Neuronal stem cell (in vitro differentiated cells): ENCODE data around the gene HAND2.
A peak's percentile ranks its signal among the peaks of the same experiment; 100 is the strongest.

Experiments used
- DNase-seq: peaks from one replicate; pipeline ENCODE4 v3.0.0-alpha.2; 2013; ENCODE audit warnings: low spot score
- H2AFZ ChIP-seq: one replicate; pipeline ENCODE4 v1.6.1; 2013; ENCODE audit warnings: mild to moderate bottlenecking, low read length, inconsistent platforms
- H2AK5ac ChIP-seq: 2 replicates; pipeline ENCODE4 v1.6.1; 2013; ENCODE audit warnings: low read depth, mild to moderate bottlenecking, inconsistent platforms, low read length, moderate library complexity, mixed read lengths
- H2BK120ac ChIP-seq: 2 replicates; pipeline ENCODE4 v1.6.1; 2013; ENCODE audit warnings: low read depth, mild to moderate bottlenecking, inconsistent platforms, low read length, moderate library complexity, mixed read lengths
- H2BK12ac ChIP-seq: one replicate; pipeline ENCODE4 v1.6.1; 2013; ENCODE audit warnings: low read length, inconsistent platforms
- H2BK15ac ChIP-seq: 2 replicates; pipeline ENCODE4 v1.6.1; 2013; ENCODE audit warnings: mild to moderate bottlenecking, low read length, inconsistent platforms, mixed read lengths
- H2BK5ac ChIP-seq: one replicate; pipeline ENCODE4 v1.6.1; 2013; ENCODE audit warnings: inconsistent platforms, mild to moderate bottlenecking, low read length, moderate library complexity
- H3K14ac ChIP-seq: one replicate; pipeline ENCODE4 v1.6.1; 2013; ENCODE audit warnings: low read length, inconsistent platforms
- H3K18ac ChIP-seq: 2 replicates; pipeline ENCODE4 v1.6.1; 2013; ENCODE audit warnings: low read length, inconsistent platforms
- H3K23ac ChIP-seq: 2 replicates; pipeline ENCODE4 v1.6.1; 2013; ENCODE audit warnings: low read depth, mild to moderate bottlenecking, mixed read lengths, low read length, inconsistent platforms; ENCODE audit not compliant: poor library complexity
- H3K27ac ChIP-seq: replicated peaks from 3 replicates; pipeline ENCODE4 v1.5.1; 2013; ENCODE audit warnings: low read length, inconsistent platforms
- H3K27me3 ChIP-seq, 3 experiments: 2 replicates each; pipeline ENCODE4 v1.6.1; 2013; ENCODE audit warnings: low read length in 3 of 3, mild to moderate bottlenecking in 2 of 3, inconsistent platforms in 1 of 3, low read depth in 1 of 3, mixed read lengths in 1 of 3, moderate library complexity in 1 of 3; ENCODE audit not compliant: control insufficient read depth in 3 of 3, insufficient read depth in 3 of 3
- H3K36me3 ChIP-seq, 2 donors: replicated peaks in 1 of 2; 2 replicates each; pipeline ENCODE4 v1.6.1; 2013; ENCODE audit warnings: low read length in 2 of 2; ENCODE audit not compliant: control insufficient read depth in 2 of 2, insufficient read depth in 2 of 2
- H3K4ac ChIP-seq: 2 replicates; pipeline ENCODE4 v1.6.1; 2013; ENCODE audit warnings: inconsistent platforms, mild to moderate bottlenecking, low read length, moderate library complexity
- H3K4me1 ChIP-seq, 2 donors: 1 replicate in 1 of 2; 2 replicates in 1 of 2; pipeline ENCODE4 v1.6.1; 2013; ENCODE audit warnings: low read length in 2 of 2, low read depth in 1 of 2; ENCODE audit not compliant: control insufficient read depth in 2 of 2, insufficient read depth in 1 of 2
- H3K4me2 ChIP-seq: one replicate; pipeline ENCODE4 v1.6.1; 2013; ENCODE audit warnings: mild to moderate bottlenecking, low read length, inconsistent platforms; ENCODE audit not compliant: insufficient read depth, poor library complexity, severe bottlenecking
- H3K4me3 ChIP-seq, 2 donors: 2 replicates each; pipeline ENCODE4 v1.5.1; 2013; ENCODE audit warnings: low read length in 2 of 2, mild to moderate bottlenecking in 2 of 2, inconsistent platforms in 1 of 2, moderate library complexity in 1 of 2
- H3K79me1 ChIP-seq: one replicate; pipeline ENCODE4 v1.6.1; 2013; ENCODE audit warnings: low read depth, mild to moderate bottlenecking, inconsistent platforms, low read length, moderate library complexity
- H3K9ac ChIP-seq: one replicate; pipeline ENCODE4 v1.6.1; 2013; ENCODE audit warnings: mild to moderate bottlenecking, low read depth, low read length, inconsistent platforms; ENCODE audit not compliant: poor library complexity
- H3K9me3 ChIP-seq, 2 donors: replicated peaks in 1 of 2; 2 replicates each; pipeline versions ENCODE3 to v1.6.1; 2013; ENCODE audit warnings: low read length in 2 of 2, mild to moderate bottlenecking in 2 of 2, inconsistent platforms in 1 of 2, low read depth in 1 of 2, mixed read lengths in 1 of 2, moderate library complexity in 1 of 2; ENCODE audit not compliant: control insufficient read depth in 2 of 2, insufficient read depth in 1 of 2
- H4K8ac ChIP-seq: one replicate; pipeline ENCODE4 v1.6.1; 2013; ENCODE audit warnings: low read depth, mild to moderate bottlenecking, inconsistent platforms, low read length, moderate library complexity
- H4K91ac ChIP-seq: one replicate; pipeline ENCODE4 v1.6.1; 2013; ENCODE audit warnings: low read length, low read depth, mild to moderate bottlenecking, inconsistent platforms; ENCODE audit not compliant: poor library complexity
- WGBS, 2 donors: extraction: QIAGEN DNeasy Blood & Tissue Kit; methylation state at CpG; one replicate each; pipeline ENCODE4 v1.1.7; 2013; ENCODE audit warnings: missing lambda C conversion rate in 2 of 2, mixed read lengths in 1 of 2; ENCODE audit not compliant: insufficient read length in 2 of 2, insufficient replicate concordance in 1 of 2; ENCODE audit errors: extremely low coverage in 2 of 2; 5-methylcytosine and 5-hydroxymethylcytosine counted together

Gene HAND2

GRCh38 chr4:173528378-173529321 is 1.4 kb downstream of the HAND2 start:
- no CpG with 5 or more reads among the region's 75 CpGs for WGBS, 2 donors
- Histone ChIP-seq H4K8ac (no peak overlapping the region), H3K4me2 (peak overlapping the region; percentile 68), H3K9ac (no peak overlapping the region), H3K4me1 (peaks cover 0 to 3% of the 10 kb centered on the region in 2 donors), H3K27ac (no peak overlapping the region), H3K36me3 (no peaks in the 10 kb centered on the region), H3K27me3 (peaks cover 70 to 97% (median 96%) of the 10 kb centered on the region in 3 experiments), H3K14ac (peak overlapping the region; percentile 12), H3K4me3 (peak overlapping the region in 1 of 2 donors; percentile 52), H3K79me1 (no peaks in the 10 kb centered on the region), H3K18ac (peak overlapping the region; percentile 55), H3K4ac (no peak overlapping the region), H2BK5ac (no peak overlapping the region), H4K91ac (no peak overlapping the region), H3K23ac (no peak overlapping the region), H2AFZ (peak overlapping the region; percentile 80), H2BK15ac (no peak overlapping the region), H2BK120ac (no peak overlapping the region), H2BK12ac (no peak overlapping the region), H2AK5ac (no peak overlapping the region), H3K9me3 (peaks cover 3 to 7% of the 10 kb centered on the region in 2 donors)
- DNase-seq = peak; percentile 45

GRCh38 chr4:173527103-173527891 is 2.7 kb downstream of the HAND2 start:
- DNase-seq = no peak
- H3K36me3 ChIP-seq = no peaks in the 10 kb centered on the region
- no peak overlapping the region for H2BK120ac ChIP-seq
- H3K4me1 ChIP-seq = peaks cover 0 to 6% of the 10 kb centered on the region in 2 donors
- no peak overlapping the region for H2BK15ac ChIP-seq
- H3K14ac ChIP-seq = no peak overlapping the region
- no peak overlapping the region for H4K8ac ChIP-seq
- peaks cover 0 to 1% of the 10 kb centered on the region in 2 donors for H3K9me3 ChIP-seq
- peaks cover 76 to 97% (median 96%) of the 10 kb centered on the region in 3 experiments for H3K27me3 ChIP-seq
- no peak overlapping the region for H3K18ac ChIP-seq
- H2BK5ac ChIP-seq = no peak overlapping the region
- H2AK5ac ChIP-seq = no peak overlapping the region
- no peak overlapping the region for H3K9ac ChIP-seq
- no CpG with 5 or more reads among the region's 42 CpGs for WGBS, 2 donors
- no peak overlapping the region for H3K27ac ChIP-seq
- peak overlapping the region; percentile 59 for H2AFZ ChIP-seq
- no peaks in the 10 kb centered on the region for H3K79me1 ChIP-seq
- no peak overlapping the region for H3K4ac ChIP-seq
- H3K4me2 ChIP-seq = no peak overlapping the region
- H3K4me3 ChIP-seq = no peak overlapping the region
- H2BK12ac ChIP-seq = no peak overlapping the region
- H4K91ac ChIP-seq = no peak overlapping the region
- no peak overlapping the region for H3K23ac ChIP-seq

GRCh38 chr4:173526724-173527102 is 3.3 kb downstream of the HAND2 start:
- H3K27ac ChIP-seq = no peak overlapping the region
- H2BK120ac ChIP-seq = no peak overlapping the region
- H2BK15ac ChIP-seq = no peak overlapping the region
- peaks cover 74 to 97% (median 96%) of the 10 kb centered on the region in 3 experiments for H3K27me3 ChIP-seq
- H3K4me1 ChIP-seq = peaks cover 3 to 6% of the 10 kb centered on the region in 2 donors
- peaks cover 0 to 1% of the 10 kb centered on the region in 2 donors for H3K9me3 ChIP-seq
- H3K36me3 ChIP-seq = no peaks in the 10 kb centered on the region
- no peaks in the 10 kb centered on the region for H3K79me1 ChIP-seq
- H4K8ac ChIP-seq = no peak overlapping the region
- no peak overlapping the region for H3K9ac ChIP-seq
- no peak overlapping the region for H2AFZ ChIP-seq
- no peak overlapping the region for H3K23ac ChIP-seq
- no peak overlapping the region for H4K91ac ChIP-seq
- H3K4me3 ChIP-seq = no peak overlapping the region
- no peak for DNase-seq
- H3K18ac ChIP-seq = no peak overlapping the region
- no peak overlapping the region for H2AK5ac ChIP-seq
- WGBS, 2 donors = no CpG with 5 or more reads among the region's 13 CpGs
- H2BK12ac ChIP-seq = no peak overlapping the region
- H2BK5ac ChIP-seq = no peak overlapping the region
- no peak overlapping the region for H3K4me2 ChIP-seq
- H3K14ac ChIP-seq = no peak overlapping the region
- H3K4ac ChIP-seq = no peak overlapping the region

GRCh38 chr4:173526027-173526482 is 4.0 kb downstream of the HAND2 start:
- no peak overlapping the region for H3K9ac ChIP-seq
- no peak overlapping the region for H3K23ac ChIP-seq
- H3K9me3 ChIP-seq = peaks cover 0 to 1% of the 10 kb centered on the region in 2 donors
- H3K36me3 ChIP-seq = no peaks in the 10 kb centered on the region
- no peak overlapping the region for H3K4me2 ChIP-seq
- H3K4me1 ChIP-seq = peaks cover 4 to 8% of the 10 kb centered on the region in 2 donors
- H3K79me1 ChIP-seq = no peaks in the 10 kb centered on the region
- no peak overlapping the region for H2AK5ac ChIP-seq
- H3K18ac ChIP-seq = no peak overlapping the region
- no peak overlapping the region for H4K8ac ChIP-seq
- H2BK5ac ChIP-seq = no peak overlapping the region
- H2BK12ac ChIP-seq = no peak overlapping the region
- H3K4ac ChIP-seq = no peak overlapping the region
- DNase-seq = no peak
- no peak overlapping the region for H3K4me3 ChIP-seq
- H3K27me3 ChIP-seq = peaks cover 74 to 97% (median 96%) of the 10 kb centered on the region in 3 experiments
- H2BK15ac ChIP-seq = no peak overlapping the region
- no CpG with 5 or more reads among the region's 10 CpGs for WGBS, 2 donors
- H2BK120ac ChIP-seq = no peak overlapping the region
- no peak overlapping the region for H2AFZ ChIP-seq
- no peak overlapping the region for H4K91ac ChIP-seq
- no peak overlapping the region for H3K27ac ChIP-seq
- H3K14ac ChIP-seq = no peak overlapping the region
